ENCODE data around the gene NLGN1.
A peak's percentile ranks its signal among the peaks of the same experiment; 100 is the strongest.
"Not testable (repeated sequence)": the region's sequence is repeated elsewhere in the genome, so short reads cannot be mapped to it uniquely, and the experiment has no call there.

Gene NLGN1

DNA sequence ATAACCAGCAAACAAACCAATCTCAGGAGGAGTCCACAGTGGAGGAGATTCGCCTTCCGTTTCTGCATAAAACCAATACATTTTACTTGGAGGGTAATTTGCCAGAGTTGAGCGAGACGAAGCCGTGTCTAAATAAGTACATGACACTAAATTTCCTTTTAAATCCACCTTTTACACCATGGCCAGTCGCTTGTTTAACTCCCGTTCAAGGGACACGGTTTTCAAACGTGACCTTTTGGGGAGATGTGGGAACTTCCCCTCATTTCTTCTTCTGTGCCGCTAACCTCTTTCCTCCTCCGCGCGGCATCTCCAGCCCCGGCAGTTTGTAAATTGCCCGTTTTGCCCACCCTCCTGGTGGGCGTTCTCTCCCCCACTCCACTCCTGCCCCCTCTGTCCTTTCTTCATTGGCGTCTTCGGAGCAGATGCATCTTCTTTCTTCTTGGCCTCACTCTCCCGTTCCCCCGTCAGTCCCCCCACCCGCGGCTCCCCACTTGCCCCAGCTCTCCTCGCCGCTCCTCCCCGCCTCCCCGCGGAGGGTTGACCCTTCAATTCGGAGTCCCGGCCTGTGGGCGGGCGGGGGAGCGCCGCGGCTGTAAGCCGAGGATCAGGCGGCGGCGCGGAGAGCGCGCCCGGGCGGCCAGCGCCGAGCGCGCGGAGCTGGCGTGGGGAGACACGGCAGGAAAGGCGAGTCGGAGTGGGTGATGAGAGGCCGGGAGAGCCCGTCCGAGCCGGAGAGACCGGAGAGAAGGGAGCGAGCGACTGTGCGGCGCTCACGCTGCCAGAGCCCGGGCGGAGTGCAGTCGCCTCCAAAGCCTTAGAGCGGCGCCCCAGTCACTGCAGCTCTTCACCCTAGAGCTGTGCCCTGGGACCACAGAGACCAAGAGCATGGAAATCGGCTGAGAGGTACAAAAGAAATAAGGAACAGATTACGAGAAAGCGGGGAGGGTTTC, at the start of gene NLGN1:
Gene NLGN1, plus strand, starts transcription at position 584 of the 950 bp plus-strand sequence.
- peak; percentile 61 for DNase-seq

- no peak for DNase-seq
Measured at GRCh38 chr3:173351886-173352285, 45.7 kb upstream of the NLGN1 start.

- DNase-seq = not testable (repeated sequence)
Measured at GRCh38 chr3:173353137-173353536, 44.4 kb upstream of the NLGN1 start.

GRCh38 chr3:173354124-173354523, 43.4 kb upstream of the NLGN1 start:
- DNase-seq = no peak

DNA sequence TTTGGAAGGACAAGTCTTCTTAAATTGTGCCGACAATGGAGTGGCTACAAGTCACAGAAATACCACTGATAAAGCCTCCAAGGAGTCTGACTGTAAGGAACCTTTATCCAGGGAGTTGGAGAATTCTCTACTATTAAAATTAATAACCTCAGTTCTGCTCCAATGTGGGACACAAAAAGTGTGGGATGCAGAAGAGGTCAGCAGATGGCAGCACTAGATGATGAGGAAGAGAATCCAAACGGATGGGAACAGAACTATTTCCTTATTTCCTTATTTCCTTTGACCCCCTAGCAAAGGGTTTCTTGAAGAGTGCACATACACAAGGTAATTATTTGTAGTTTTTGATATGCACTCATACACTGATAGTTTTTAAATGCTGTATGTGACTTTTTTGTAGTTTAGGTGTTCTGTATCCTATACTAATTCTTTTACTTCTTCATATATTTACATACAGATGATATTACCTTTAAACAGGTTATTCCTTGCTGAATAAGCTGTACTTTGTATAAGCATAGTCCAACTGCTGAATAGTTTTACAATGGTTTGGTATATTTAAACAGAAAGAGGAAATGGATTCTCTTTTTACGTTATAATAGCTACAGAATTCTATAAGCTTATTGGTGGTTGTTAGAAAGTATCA, 25.6 kb upstream of the NLGN1 start:
- DNase-seq = peak; percentile 17

DNA sequence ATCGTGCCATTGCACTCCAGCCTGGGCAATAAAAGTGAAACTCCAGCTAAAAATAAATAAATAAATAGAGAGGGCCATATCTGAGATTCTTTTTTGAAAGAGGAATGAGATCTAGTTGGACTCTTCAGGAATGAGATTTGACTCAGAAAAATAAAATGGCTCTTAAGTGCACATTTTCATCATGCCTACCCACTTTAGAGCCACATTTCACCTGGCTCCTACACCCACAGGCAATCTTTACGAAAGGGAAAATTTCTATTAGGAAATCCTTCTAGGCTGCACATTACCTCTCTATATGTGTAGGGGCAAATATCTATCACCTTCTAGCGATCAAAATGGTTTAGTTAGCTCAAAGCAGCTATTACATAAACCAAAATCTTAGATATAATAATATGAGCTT, 16.9 kb upstream of the NLGN1 start:
- DNase-seq = no peak

DNA sequence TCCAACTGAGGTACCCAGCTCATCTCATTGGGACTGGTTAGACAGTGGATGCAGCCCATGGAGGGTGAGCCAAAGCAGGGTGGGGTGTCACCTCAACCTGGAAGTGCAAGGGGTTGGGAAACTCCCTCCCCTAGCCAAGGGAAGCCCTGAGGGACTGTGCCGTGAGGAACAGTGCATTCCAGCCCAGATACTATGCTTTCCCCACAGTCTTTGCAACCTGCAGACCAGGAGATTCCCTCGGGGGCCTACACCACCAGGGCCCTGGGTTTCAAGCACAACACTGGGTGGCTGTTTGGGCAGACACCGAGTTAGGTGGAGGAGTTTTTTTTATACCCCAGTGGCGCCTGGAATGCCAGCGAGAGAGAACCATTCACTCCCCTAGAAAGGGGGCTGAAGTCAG, 15.6 kb upstream of the NLGN1 start:
- DNase-seq = not testable (repeated sequence)

- peak; percentile 53 for DNase-seq
Measured at GRCh38 chr3:173395073-173395411, 2.5 kb upstream of the NLGN1 start.

- peak; percentile 74 for DNase-seq
Measured at GRCh38 chr3:173395412-173396181, 1.9 kb upstream of the NLGN1 start.

DNA sequence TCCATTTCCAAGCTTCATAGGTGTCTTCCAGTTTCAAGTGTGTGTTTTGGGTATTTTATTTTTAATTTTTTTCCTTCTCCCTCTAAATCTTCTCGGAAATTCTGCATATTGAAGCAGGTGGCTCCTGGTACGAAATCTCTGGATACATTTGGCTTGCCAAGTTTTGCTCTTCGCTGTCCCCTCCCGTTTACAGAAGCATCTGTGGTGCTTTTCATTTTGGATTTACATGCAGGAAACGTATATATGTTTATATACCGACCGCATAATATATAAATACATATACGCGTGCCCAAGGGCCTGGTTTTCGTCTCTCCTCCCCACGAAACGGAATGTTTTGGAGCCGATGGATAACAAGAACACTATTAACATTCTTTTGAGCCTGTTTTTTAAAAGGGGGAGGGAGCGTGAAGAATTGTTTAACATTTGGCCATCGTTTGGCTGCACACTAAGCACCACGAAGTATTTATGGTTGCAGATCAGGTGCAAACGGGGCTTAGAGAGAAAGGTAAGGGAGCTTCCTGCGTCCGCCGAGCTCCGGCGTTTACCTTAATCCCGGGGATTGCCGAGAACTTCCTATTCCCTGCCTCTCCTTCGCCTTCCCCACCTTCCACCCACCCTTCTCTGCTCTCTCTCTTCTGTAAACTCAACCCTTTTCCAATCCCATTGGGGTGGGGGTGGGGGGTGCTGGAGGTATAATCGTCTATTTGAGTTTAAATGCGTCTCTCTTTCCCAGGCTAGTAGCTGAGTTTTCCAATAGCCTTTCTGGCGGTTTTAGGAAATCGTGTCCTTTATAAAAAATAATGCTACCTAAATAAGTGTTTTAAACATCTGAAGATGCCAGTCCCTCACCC, 1.1 kb upstream of the NLGN1 start:
- peak; percentile 50 for DNase-seq

GRCh38 chr3:173398111-173398479, 551 bp downstream of the NLGN1 start:
- peak; percentile 61 for DNase-seq

DNA sequence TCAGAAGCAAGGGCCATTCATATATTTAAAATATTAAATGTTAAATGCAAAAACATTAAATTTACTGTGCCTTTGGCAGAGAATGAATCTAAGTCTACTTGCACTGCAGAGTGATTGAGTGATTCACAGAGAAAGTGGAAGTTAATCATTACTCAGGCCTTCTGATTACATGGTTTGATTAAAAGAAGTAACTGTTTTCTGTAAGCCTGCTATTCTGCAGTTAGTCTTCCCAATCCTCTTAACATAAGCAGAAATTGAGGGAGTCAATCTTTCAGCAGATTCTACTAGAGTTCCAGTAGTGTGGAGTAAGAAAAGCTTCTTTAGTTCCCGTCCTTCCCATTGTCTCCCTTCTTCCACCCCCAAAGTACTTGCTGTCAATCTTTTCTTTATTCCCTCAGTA, 1.5 kb downstream of the NLGN1 start:
- DNase-seq = no peak

DNA sequence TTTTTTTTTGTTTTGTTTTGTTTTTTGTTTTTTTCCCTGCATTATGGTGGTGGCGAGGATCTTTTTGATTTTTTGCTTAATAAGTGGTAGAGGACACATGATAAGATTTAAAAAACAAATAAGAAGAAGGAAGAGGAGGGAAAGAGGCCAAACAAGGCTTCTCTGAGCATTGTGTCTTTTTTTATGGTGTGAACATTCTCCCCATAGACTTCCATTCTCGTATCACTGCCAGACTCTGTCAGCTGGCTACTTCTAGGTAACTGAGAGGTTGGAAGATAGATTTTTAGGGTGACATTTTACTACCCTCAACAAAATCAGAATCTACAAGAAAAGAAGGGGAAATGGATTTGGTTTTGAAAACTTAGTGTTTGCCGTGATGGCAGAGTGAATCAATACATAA, 3.8 kb downstream of the NLGN1 start:
- no peak for DNase-seq

- DNase-seq = no peak
Measured at GRCh38 chr3:173402656-173403055, 5.1 kb downstream of the NLGN1 start.

GRCh38 chr3:173403376-173403775, 5.8 kb downstream of the NLGN1 start:
- DNase-seq = no peak

DNA sequence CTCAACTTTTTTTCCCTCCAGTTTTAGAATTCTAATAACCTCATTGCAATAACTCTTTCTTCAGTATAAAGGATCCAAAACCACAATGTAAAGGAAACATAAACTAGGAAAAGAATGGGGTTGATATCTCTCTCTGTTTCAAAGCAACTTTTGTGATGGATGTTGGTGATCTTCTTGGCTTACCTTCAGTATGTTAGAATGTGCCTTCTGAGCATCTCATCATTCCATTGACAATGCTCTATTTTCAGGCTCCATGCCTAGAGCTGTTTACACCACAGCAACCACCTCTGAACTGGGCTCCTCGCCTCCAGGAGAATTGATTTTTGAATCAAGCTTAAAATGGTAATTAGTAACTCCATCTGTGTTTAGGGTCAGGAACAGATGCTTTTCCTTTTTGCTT, 6.6 kb downstream of the NLGN1 start:
- DNase-seq = no peak

GRCh38 chr3:173410436-173410835, 12.9 kb downstream of the NLGN1 start:
- DNase-seq = no peak

GRCh38 chr3:173410849-173411248, 13.3 kb downstream of the NLGN1 start:
- no peak for DNase-seq

GRCh38 chr3:173411375-173411973, 13.9 kb downstream of the NLGN1 start:
- DNase-seq = no peak

DNA sequence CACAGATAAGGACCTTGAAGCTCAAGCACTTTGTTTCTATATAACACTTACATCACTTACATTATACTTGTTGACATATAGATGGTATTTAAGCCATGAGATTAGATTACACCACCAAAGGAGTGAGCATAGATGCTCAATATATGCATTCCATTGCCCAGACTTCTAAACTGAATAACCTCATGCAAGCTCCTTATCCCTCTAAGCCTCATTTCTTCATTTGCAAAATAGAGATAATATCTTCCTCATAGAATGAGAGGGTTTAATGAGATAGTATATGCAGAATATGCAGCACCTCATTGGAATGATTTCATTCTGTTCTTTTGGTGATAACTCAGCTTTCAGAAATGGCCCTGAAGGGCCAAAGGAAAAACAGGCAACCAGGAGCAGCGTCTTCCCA, 18.5 kb downstream of the NLGN1 start:
- no peak for DNase-seq

GRCh38 chr3:173429076-173429475, 31.5 kb downstream of the NLGN1 start:
- DNase-seq = no peak

- DNase-seq = no peak
Measured at GRCh38 chr3:173429527-173429926, 32.0 kb downstream of the NLGN1 start.
